Liver (tissue), 3 donors: ENCODE measurements around the gene GABRB1.

Experiments used
- ATF3 ChIP-seq: IDR thresholded peaks from 2 replicates; pipeline ENCODE4 v1.6.1; 2016; ENCODE audit warnings: antibody characterized with exemption
- EGR1 ChIP-seq, 2 donors: IDR thresholded peaks; 2 replicates each; pipeline ENCODE4 v1.6.1; 2016 to 2018; ENCODE audit warnings: antibody characterized with exemption in 2 of 2, low read depth in 2 of 2
- FOXA2 ChIP-seq: IDR thresholded peaks from 2 replicates; pipeline ENCODE4 v1.6.1; 2016; ENCODE audit warnings: antibody characterized with exemption
- JUND ChIP-seq, 2 donors: IDR thresholded peaks; 2 replicates each; pipeline ENCODE4 v1.6.1; 2016; ENCODE audit warnings: antibody characterized with exemption in 2 of 2
- MAX ChIP-seq: IDR thresholded peaks from 2 replicates; pipeline ENCODE4 v1.6.1; 2016; ENCODE audit warnings: antibody characterized with exemption
- NR2F2 ChIP-seq: IDR thresholded peaks from 2 replicates; pipeline ENCODE4 v1.6.1; 2016; ENCODE audit warnings: antibody characterized with exemption
- RAD21 ChIP-seq, 2 donors: IDR thresholded peaks; 2 replicates each; pipeline ENCODE4 v1.6.1; 2016; ENCODE audit warnings: antibody characterized with exemption in 2 of 2, mild to moderate bottlenecking in 2 of 2
- REST ChIP-seq: IDR thresholded peaks from 2 replicates; pipeline ENCODE4 v1.6.1; 2016; ENCODE audit warnings: antibody characterized with exemption, mild to moderate bottlenecking
- RXRA ChIP-seq, 2 donors: IDR thresholded peaks; 2 replicates each; pipeline ENCODE4 v1.6.1; 2017 to 2018; ENCODE audit warnings: antibody characterized with exemption in 2 of 2, mild to moderate bottlenecking in 1 of 2
- SP1 ChIP-seq: IDR thresholded peaks from 2 replicates; pipeline ENCODE4 v1.6.1; 2018; ENCODE audit warnings: antibody characterized with exemption, mild to moderate bottlenecking
- TAF1 ChIP-seq: conservative IDR thresholded peaks from 2 replicates; pipeline ENCODE4 v1.6.1; 2016; ENCODE audit warnings: antibody characterized with exemption, mild to moderate bottlenecking
- YY1 ChIP-seq: IDR thresholded peaks from 2 replicates; pipeline ENCODE4 v1.6.1; 2016; ENCODE audit warnings: antibody characterized with exemption, mild to moderate bottlenecking
- TF ChIP-seq, protein P1 (sequence below): fragments of 150-350 bp; IDR thresholded peaks from 2 replicates; pipeline ENCODE4 v1.5.1; 2017; ENCODE audit warnings: improper control_type of control experiment, low read depth, low read length; ENCODE audit not compliant: missing input control
- TF ChIP-seq, protein P2 (sequence below): IDR thresholded peaks from 2 replicates; pipeline ENCODE4 v1.6.1; 2016; ENCODE audit warnings: antibody characterized with exemption
- donor health status: healthy.
- donor health status: healthy.

DNA sequence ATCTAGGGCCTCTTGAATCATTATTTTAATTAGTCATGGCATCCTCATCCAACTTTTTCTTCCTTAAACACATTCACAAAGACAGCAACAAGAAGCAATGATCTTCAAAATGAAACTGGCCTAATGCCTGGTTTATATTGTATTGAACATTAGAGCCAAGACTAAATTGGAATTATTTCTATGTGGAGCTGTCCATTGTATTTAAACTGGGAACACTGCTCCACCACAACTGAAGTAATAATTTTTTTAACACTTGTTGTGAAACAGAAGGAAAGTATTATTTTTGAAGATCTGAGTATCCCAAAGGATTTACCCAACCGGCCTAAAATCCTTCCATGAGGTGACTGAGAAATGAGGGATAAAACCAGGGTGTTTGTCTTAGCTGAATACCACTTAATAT is 6.9 kb downstream of the GABRB1 start:
- TF ChIP-seq ATF3 (no peak), EGR1 (IDR thresholded peaks at IDR 0.05; ENCODE audit: low read depth in 2 of 2) (no peak), JUND (IDR thresholded peaks at IDR 0.05) (no peak), REST (no peak), YY1 (no peak), RAD21 (IDR thresholded peaks at IDR 0.05) (no peak), TAF1 (no peak), SP1 (no peak), MAX (no peak), FOXA2 (no peak), RXRA (IDR thresholded peaks at IDR 0.05) (no peak), NR2F2 (no peak)
- TF ChIP-seq, protein P1, sequence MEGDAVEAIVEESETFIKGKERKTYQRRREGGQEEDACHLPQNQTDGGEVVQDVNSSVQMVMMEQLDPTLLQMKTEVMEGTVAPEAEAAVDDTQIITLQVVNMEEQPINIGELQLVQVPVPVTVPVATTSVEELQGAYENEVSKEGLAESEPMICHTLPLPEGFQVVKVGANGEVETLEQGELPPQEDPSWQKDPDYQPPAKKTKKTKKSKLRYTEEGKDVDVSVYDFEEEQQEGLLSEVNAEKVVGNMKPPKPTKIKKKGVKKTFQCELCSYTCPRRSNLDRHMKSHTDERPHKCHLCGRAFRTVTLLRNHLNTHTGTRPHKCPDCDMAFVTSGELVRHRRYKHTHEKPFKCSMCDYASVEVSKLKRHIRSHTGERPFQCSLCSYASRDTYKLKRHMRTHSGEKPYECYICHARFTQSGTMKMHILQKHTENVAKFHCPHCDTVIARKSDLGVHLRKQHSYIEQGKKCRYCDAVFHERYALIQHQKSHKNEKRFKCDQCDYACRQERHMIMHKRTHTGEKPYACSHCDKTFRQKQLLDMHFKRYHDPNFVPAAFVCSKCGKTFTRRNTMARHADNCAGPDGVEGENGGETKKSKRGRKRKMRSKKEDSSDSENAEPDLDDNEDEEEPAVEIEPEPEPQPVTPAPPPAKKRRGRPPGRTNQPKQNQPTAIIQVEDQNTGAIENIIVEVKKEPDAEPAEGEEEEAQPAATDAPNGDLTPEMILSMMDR, result no peak
- TF ChIP-seq, protein P2, sequence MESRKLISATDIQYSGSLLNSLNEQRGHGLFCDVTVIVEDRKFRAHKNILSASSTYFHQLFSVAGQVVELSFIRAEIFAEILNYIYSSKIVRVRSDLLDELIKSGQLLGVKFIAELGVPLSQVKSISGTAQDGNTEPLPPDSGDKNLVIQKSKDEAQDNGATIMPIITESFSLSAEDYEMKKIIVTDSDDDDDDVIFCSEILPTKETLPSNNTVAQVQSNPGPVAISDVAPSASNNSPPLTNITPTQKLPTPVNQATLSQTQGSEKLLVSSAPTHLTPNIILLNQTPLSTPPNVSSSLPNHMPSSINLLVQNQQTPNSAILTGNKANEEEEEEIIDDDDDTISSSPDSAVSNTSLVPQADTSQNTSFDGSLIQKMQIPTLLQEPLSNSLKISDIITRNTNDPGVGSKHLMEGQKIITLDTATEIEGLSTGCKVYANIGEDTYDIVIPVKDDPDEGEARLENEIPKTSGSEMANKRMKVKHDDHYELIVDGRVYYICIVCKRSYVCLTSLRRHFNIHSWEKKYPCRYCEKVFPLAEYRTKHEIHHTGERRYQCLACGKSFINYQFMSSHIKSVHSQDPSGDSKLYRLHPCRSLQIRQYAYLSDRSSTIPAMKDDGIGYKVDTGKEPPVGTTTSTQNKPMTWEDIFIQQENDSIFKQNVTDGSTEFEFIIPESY, result no peak
